Measurements from ENCODE around the gene SLC12A8. TPM values are rescaled to one million over a fixed set of nuclear protein-coding genes. Genes with fewer than 3 reads are reported as not detected.

The SLC12A8 gene
- total and polyA plus RNA-seq, 10 of the 15 experiments (the other 5 are each of a cell fraction or from before 2014, with no cell fraction given), result 2.5 to 71.6 (median 50.1) TPM

- intact Hi-C loops (cut with micrococcal nuclease; ENCODE audit: unreplicated experiment), result loop anchor here (1.0 to 5.0 kb wide), 4 partner anchors 21 to 89 kb away; no protein-coding TSS in a partner anchor
- in situ Hi-C loops (cut with MboI), result no loop called here
- ATAC-seq (peak; percentile 88), DNase-seq (ENCODE audit: low read depth, low spot score) (no peak), FAIRE-seq (no peak)
- Histone ChIP-seq H3K36me3 (ENCODE audit: control insufficient read depth in 2 of 2, insufficient read depth in 2 of 2, low read length in 1 of 2) (no peaks in the 10 kb centered on the region), H3K27me3 (replicated peaks in 1 of 2; ENCODE audit: control insufficient read depth in 2 of 2, insufficient read depth in 2 of 2, low read length in 1 of 2) (no peaks in the 10 kb centered on the region), H3K9me3 (replicated peaks; ENCODE audit: control insufficient read depth, insufficient read depth, low read length) (no peaks in the 10 kb centered on the region; the same call in 2 of the 3 replicates), H4K20me1 (ENCODE audit: control insufficient read depth, insufficient read depth) (no peaks in the 10 kb centered on the region), H3K4me1 (ENCODE audit: control insufficient read depth, insufficient read depth, low read length) (peaks cover 92% of the 10 kb centered on the region), H3K4me3 (peak overlapping the region; percentile 60; the same call in 1 of the 2 replicates), H3K27ac (ENCODE audit: control insufficient read depth, insufficient read depth) (peak overlapping the region; percentile 95), H2AFZ (ENCODE audit: control insufficient read depth, low read depth, low read length) (peak overlapping the region; percentile 14; the same call in 1 of the 2 replicates), H3K79me2 (ENCODE audit: control insufficient read depth, insufficient read depth, low read length) (no peaks in the 10 kb centered on the region; the same call in 1 of the 2 replicates), H3K4me2 (ENCODE audit: control insufficient read depth, insufficient read depth) (peak overlapping the region; percentile 93), H3K9ac (ENCODE audit: control insufficient read depth, insufficient read depth, low read length) (peak overlapping the region; percentile 84)
- no TSS peak for BruUV-seq (replicated peaks)
- ChIA-PET POLR2A (interaction anchor here (0.8 to 2.5 kb wide), 5 partner anchors 21 to 89 kb away, joined by 3 to 15 read pairs (median 4); no protein-coding TSS in a partner anchor), SMC1A (ENCODE audit: uncharacterized antibody, unreplicated experiment) (interaction anchor here (0.9 to 9.3 kb wide), 14 partner anchors 10 to 209 kb away, joined by 3 to 54 read pairs (median 4); no protein-coding TSS in a partner anchor), RAD21 (ENCODE audit: unreplicated experiment) (interaction anchor here (0.6 to 12.0 kb wide), 8 partner anchors 8 to 215 kb away, joined by 3 to 106 read pairs (median 6); partner anchors contain the start of gene MUC13), CTCF (interaction anchor here (1.1 to 3.6 kb wide), 8 partner anchors 13 to 217 kb away, joined by 3 to 24 read pairs (median 6); no protein-coding TSS in a partner anchor)
- under 1% methylated on average over 51 of the region's 61 CpGs for whole genome bisulfite sequencing (ENCODE audit: insufficient coverage, insufficient replicate concordance, low lambda C conversion rate, missing lambda C conversion rate)
- TF ChIP-seq IRF5 (IDR thresholded peaks at IDR 0.05; ENCODE audit: borderline replicate concordance) (peak; percentile 68), EP300 (IDR thresholded peaks at IDR 0.05; ENCODE audit: borderline replicate concordance in 1 of 2, control insufficient read depth in 1 of 2, low read depth in 2 of 2, low read length in 2 of 2) (peak; percentile 88; a peak in 3 of 4 replicates), ATF7 (IDR thresholded peaks at IDR 0.05; ENCODE audit: low read depth) (0 out of 2 replicates have a peak, but pooled peaks have one; percentile 28), CREB1 (IDR thresholded peaks at IDR 0.05; ENCODE audit: low read depth) (no peak), ELK1 (IDR thresholded peaks at IDR 0.05; ENCODE audit: low read depth, low read length) (peak; percentile 24; the same call in 1 of the 2 replicates), DPF2 (IDR thresholded peaks at IDR 0.05) (peak; percentile 99), GABPA (IDR thresholded peaks at IDR 0.05; ENCODE audit: low read depth) (no peak), POLR2AphosphoS5 (IDR thresholded peaks at IDR 0.05; ENCODE audit: low read length) (peak; percentile 27; the same call in 1 of the 2 replicates), CBX5 (IDR thresholded peaks at IDR 0.05; ENCODE audit: low read depth) (no peak), MXI1 (IDR thresholded peaks at IDR 0.05; ENCODE audit: low read depth, low read length) (no peak), TBL1XR1 (IDR thresholded peaks at IDR 0.05; ENCODE audit: low read depth, low read length) (peak; percentile 100), ZBTB11 (CRISPR knock-in tag; IDR thresholded peaks at IDR 0.05) (no peak; the same call in 1 of the 2 replicates), HDAC2 (IDR thresholded peaks at IDR 0.05) (no peak), HCFC1 (IDR thresholded peaks at IDR 0.05; ENCODE audit: low read length) (no peak), BCL11A (IDR thresholded peaks at IDR 0.05; ENCODE audit: low read depth, low read length) (peak; percentile 96), MYB (IDR thresholded peaks at IDR 0.05; ENCODE audit: borderline replicate concordance, low read depth, low read length) (no peak)
Observed at GRCh38 chr3:125141596-125142419, 70.7 kb downstream of the SLC12A8 start.
